Caco-2 (cell line): Measurements from ENCODE around the gene LEPROT. TPM values are rescaled to one million over a fixed set of nuclear protein-coding genes. Genes with fewer than 3 reads are reported as not detected.

ENCODE experiments used
- BruUV-seq: library from RNA; stranded (reverse); fragments of 400-500 nt; replicated peaks from 2 replicates; lab custom pipeline; 2021; lab: Mats Ljungman, UMichigan
- CTCF ChIA-PET: fragments of 300-600 bp; sonication (Branson Sonifier 250); formaldehyde crosslinking; loops from one replicate; lab custom pipeline; 2022; ENCODE audit warnings: antibody characterized with exemption; lab: Charles Lee
- POLR2A ChIA-PET: fragments of 300-600 bp; sonication (Branson Sonifier 250); formaldehyde crosslinking; loops from one replicate; lab custom pipeline; 2022; ENCODE audit warnings: antibody characterized with exemption; lab: Charles Lee
- DNase-seq, 2 experiments: peaks; one replicate each; pipeline versions ENCODE4 v3.0.0 to v3.0.0-alpha.2; 2020 to 2022
- H3K27me3 ChIP-seq: replicated peaks from 2 replicates; pipeline ENCODE4 v1.6.0; 2011; ENCODE audit warnings: low read length; ENCODE audit not compliant: control insufficient read depth, insufficient read depth
- H3K36me3 ChIP-seq: 2 replicates; pipeline ENCODE4 v1.5.1; 2011; ENCODE audit warnings: low read length; ENCODE audit not compliant: control insufficient read depth, insufficient read depth
- H3K4me1 ChIP-seq: fragments of 250-450 bp; sonication (Bioruptor Pico); 2 replicates; pipeline ENCODE4 v1.5.1; 2020; ENCODE audit warnings: mild to moderate bottlenecking
- H3K4me3 ChIP-seq: 2 replicates; pipeline ENCODE4 v1.5.1; 2011; ENCODE audit warnings: low read depth, mild to moderate bottlenecking, control low read depth, low read length
- H3K9me3 ChIP-seq: fragments of 250-450 bp; sonication (Bioruptor Pico); 2 replicates; pipeline ENCODE4 v1.5.1; 2020; ENCODE audit warnings: mild to moderate bottlenecking, moderate library complexity
- H3K27ac Mint-ChIP-seq: one replicate; pipeline ENCODE4 v1.8.0; 2022; ENCODE audit warnings: mixed read lengths; ENCODE audit not compliant: unreplicated experiment
- H3K27me3 Mint-ChIP-seq: one replicate; pipeline ENCODE4 v1.8.0; 2022; ENCODE audit warnings: mixed read lengths; ENCODE audit not compliant: insufficient read depth, unreplicated experiment
- H3K36me3 Mint-ChIP-seq: one replicate; pipeline ENCODE4 v1.8.0; 2022; ENCODE audit warnings: mild to moderate bottlenecking, mixed read lengths; ENCODE audit not compliant: insufficient read depth, unreplicated experiment
- H3K4me1 Mint-ChIP-seq: one replicate; pipeline ENCODE4 v1.8.0; 2022; ENCODE audit warnings: low read depth, mixed read lengths; ENCODE audit not compliant: unreplicated experiment
- H3K4me3 Mint-ChIP-seq: one replicate; pipeline ENCODE4 v1.8.0; 2022; ENCODE audit warnings: mild to moderate bottlenecking, moderate library complexity, mixed read lengths; ENCODE audit not compliant: unreplicated experiment
- H3K9me3 Mint-ChIP-seq: one replicate; pipeline ENCODE4 v1.8.0; 2022; ENCODE audit warnings: mixed read lengths; ENCODE audit not compliant: unreplicated experiment
- CTCF ChIP-seq, 2 experiments: fragments of 200-600 bp in 1 of 2; IDR thresholded peaks; 1 replicate in 1 of 2; 2 replicates in 1 of 2; pipeline versions ENCODE4 v1.5.1 to v1.8.0; 2011 to 2022; ENCODE audit warnings: antibody characterized with exemption in 1 of 2, control low read depth in 1 of 2, inconsistent platforms in 1 of 2, low read depth in 1 of 2, low read length in 1 of 2, mild to moderate bottlenecking in 1 of 2, moderate library complexity in 1 of 2; ENCODE audit not compliant: insufficient read depth in 1 of 2, severe bottlenecking in 1 of 2, unreplicated experiment in 1 of 2
- intact Hi-C: fragments of 100-400 bp; cut with micrococcal nuclease; formaldehyde crosslinking; loops from one replicate; pipeline ENCODE4 v1.10.0; 2022; ENCODE audit not compliant: unreplicated experiment
- total RNA-seq: library from RNA; stranded (reverse); gene quantifications from 2 replicates; pipeline ENCODE4 v1.2.3, GENCODE V29; 2022

LEPROT gene
- total RNA-seq, 1 experiment from 2014 or later = 37.6 TPM

GRCh38 chr1:65435987-65436386 lies 15.5 kb downstream of the LEPROT start:
- H3K36me3 Mint-ChIP-seq = peaks cover 18% of the 10 kb centered on the region
- no peak for DNase-seq
- Histone ChIP-seq H3K27me3 (no peaks in the 10 kb centered on the region), H3K9me3 (no peaks in the 10 kb centered on the region), H3K36me3 (no peaks in the 10 kb centered on the region), H3K4me3 (no peak overlapping the region), H3K4me1 (no peaks in the 10 kb centered on the region)
- H3K27me3 Mint-ChIP-seq = no peaks in the 10 kb centered on the region
- ChIA-PET CTCF (interaction anchor here (1.1 kb wide), 1 partner anchor 16 kb away, joined by 3 read pairs; the partner anchor contains the start of genes LEPR and LEPROT), POLR2A (no interaction called here)
- H3K4me1 Mint-ChIP-seq = peaks cover 8% of the 10 kb centered on the region
- no peaks in the 10 kb centered on the region for H3K9me3 Mint-ChIP-seq
- H3K4me3 Mint-ChIP-seq = no peak overlapping the region
- no peak overlapping the region for H3K27ac Mint-ChIP-seq
- TF ChIP-seq CTCF (IDR thresholded peaks at IDR 0.05; ENCODE audit: insufficient read depth in 1 of 2, low read depth in 1 of 2, low read length in 1 of 2, severe bottlenecking in 1 of 2, unreplicated experiment in 1 of 2) = no peak
- BruUV-seq = no TSS peak
- intact Hi-C loops = no loop called here

DNA sequence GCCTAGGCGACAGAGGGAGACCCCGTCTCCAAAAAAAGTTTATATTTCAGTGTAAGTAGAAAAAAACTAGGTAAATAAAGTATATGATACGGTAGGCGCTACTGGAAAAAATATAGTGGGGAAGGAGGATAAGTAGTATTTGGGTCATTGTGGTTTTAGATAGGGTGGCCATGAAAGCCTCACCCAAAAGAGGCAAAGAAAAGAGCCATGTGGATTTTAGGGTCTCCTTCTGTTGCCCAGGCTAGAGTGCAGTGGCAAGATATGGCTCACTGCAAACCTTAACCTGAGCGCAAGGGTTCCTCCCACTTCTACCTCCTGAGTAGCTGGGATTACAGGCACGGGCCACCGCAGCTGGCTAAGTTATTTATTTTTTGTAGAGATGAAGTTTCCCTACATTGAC lies 17.1 kb downstream of the LEPROT start:
- no peak for TF ChIP-seq CTCF (IDR thresholded peaks at IDR 0.05; ENCODE audit: insufficient read depth in 1 of 2, low read depth in 1 of 2, low read length in 1 of 2, severe bottlenecking in 1 of 2, unreplicated experiment in 1 of 2)
- Mint-ChIP-seq H3K27me3 (no peaks in the 10 kb centered on the region), H3K36me3 (peaks cover 6% of the 10 kb centered on the region), H3K9me3 (no peaks in the 10 kb centered on the region), H3K4me1 (peaks cover 8% of the 10 kb centered on the region), H3K4me3 (no peak overlapping the region), H3K27ac (no peak overlapping the region)
- Histone ChIP-seq H3K9me3 (no peaks in the 10 kb centered on the region), H3K27me3 (no peaks in the 10 kb centered on the region), H3K4me3 (no peak overlapping the region), H3K4me1 (no peaks in the 10 kb centered on the region), H3K36me3 (no peaks in the 10 kb centered on the region)
- no peak for DNase-seq
- ChIA-PET CTCF (no interaction called here), POLR2A (no interaction called here)
- BruUV-seq = no TSS peak
- intact Hi-C loops = no loop called here

DNA sequence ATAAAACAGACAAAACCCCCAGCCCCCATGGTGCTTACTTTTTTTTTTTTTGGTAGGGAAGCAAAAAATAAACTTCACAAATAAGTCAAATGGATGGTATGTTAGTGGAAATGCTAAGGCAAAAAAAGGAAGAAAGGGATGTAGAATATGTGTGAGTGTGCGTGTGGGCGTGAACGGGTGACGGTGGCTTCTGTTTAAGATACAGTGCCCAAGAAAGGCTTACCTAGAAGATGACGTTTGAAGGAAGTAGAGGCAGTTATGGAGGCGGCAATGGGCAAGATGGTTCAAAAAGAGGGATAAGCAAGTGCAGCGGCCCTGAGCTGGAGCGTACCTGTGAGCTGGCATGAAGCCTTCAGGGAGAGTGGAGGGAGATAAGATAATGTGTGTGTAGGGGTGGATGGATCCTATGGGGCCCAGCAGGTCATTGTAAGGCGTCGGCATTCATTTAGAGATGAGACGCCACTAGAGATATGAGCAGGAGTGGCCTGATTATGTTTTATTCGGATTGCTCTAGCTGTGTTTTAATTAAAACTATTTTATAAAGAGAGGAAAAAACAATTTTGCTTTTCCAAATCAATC lies 19.9 kb downstream of the LEPROT start:
- Histone ChIP-seq H3K4me1 (no peaks in the 10 kb centered on the region), H3K27me3 (no peaks in the 10 kb centered on the region), H3K9me3 (no peaks in the 10 kb centered on the region), H3K36me3 (no peaks in the 10 kb centered on the region), H3K4me3 (no peak overlapping the region)
- no peak for TF ChIP-seq CTCF (IDR thresholded peaks at IDR 0.05; ENCODE audit: insufficient read depth in 1 of 2, low read depth in 1 of 2, low read length in 1 of 2, severe bottlenecking in 1 of 2, unreplicated experiment in 1 of 2)
- Mint-ChIP-seq H3K36me3 (no peaks in the 10 kb centered on the region), H3K27me3 (no peaks in the 10 kb centered on the region), H3K4me3 (no peak overlapping the region), H3K4me1 (peaks cover 8% of the 10 kb centered on the region), H3K9me3 (no peaks in the 10 kb centered on the region), H3K27ac (no peak overlapping the region)
- DNase-seq = no peak
- ChIA-PET POLR2A (no interaction called here), CTCF (no interaction called here)
- no TSS peak for BruUV-seq
- intact Hi-C loops = no loop called here
